ENCODE measurements around the gene MBTPS2.
"Not testable (repeated sequence)": the region's sequence is repeated elsewhere in the genome, so short reads cannot be mapped to it uniquely, and the experiment has no call there.

MBTPS2 gene

GRCh38 chrX:21839334-21840192, at the start of gene MBTPS2:
MBTPS2 (plus strand) TSS chrX:21839617; CDS start chrX:21839735, 118 bp downstream.
- DNase-seq (ENCODE audit: insufficient read length, low spot score) (peak; percentile 14), FAIRE-seq (peak; percentile 83)

GRCh38 chrX:21798677-21799219, 40.7 kb upstream of the MBTPS2 start:
- FAIRE-seq (no peak), DNase-seq (ENCODE audit: insufficient read length, low spot score) (no peak)

GRCh38 chrX:21799767-21800166, 39.6 kb upstream of the MBTPS2 start:
- DNase-seq (ENCODE audit: insufficient read length, low spot score): no peak
- FAIRE-seq: peak; percentile 84

DNA sequence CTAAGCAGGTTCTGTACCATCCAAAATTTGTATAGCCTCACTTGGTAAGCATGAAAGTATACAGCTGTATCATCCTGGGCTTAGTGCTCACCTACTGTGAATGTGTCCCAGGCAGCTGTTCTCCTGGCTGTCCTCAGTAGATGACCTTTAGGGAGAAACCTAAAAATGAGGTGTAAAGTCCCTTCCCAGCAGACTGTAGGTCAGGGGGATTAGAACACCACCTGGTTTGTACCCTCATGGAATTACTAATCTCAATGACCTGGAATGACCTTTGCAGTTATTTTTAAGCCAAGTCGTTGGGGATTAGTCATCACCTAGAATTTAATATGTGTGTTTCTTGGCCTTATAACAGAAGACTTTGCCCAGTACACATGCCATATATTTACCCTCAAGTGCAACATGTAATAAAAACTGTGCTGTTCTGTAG, 39.1 kb upstream of the MBTPS2 start:
- DNase-seq (ENCODE audit: insufficient read length, low spot score) (no peak), FAIRE-seq (no peak)

- DNase-seq (ENCODE audit: insufficient read length, low spot score) (no peak), FAIRE-seq (no peak)
Observed at GRCh38 chrX:21802054-21802670, 37.3 kb upstream of the MBTPS2 start.

DNA sequence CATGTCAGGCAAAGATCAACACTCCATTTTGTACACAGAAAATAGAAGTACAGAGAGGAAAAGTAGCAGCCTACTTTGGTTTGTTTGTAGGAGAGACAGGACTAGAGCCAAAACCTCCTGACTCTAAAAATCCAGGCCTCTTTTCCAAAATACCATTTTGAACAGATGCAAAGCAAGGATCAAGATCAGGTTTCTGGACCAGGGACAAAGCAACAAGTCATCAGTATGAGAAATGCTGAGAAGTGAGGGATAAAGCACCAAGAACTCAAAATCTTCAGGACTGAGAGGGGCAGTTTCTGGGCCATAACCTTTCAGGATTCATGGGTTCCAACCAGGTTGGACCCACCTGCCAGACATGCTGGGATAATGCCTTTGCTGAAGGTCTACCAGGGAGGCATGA, 36.6 kb upstream of the MBTPS2 start:
- DNase-seq (ENCODE audit: insufficient read length, low spot score): no peak
- FAIRE-seq: no peak

DNA sequence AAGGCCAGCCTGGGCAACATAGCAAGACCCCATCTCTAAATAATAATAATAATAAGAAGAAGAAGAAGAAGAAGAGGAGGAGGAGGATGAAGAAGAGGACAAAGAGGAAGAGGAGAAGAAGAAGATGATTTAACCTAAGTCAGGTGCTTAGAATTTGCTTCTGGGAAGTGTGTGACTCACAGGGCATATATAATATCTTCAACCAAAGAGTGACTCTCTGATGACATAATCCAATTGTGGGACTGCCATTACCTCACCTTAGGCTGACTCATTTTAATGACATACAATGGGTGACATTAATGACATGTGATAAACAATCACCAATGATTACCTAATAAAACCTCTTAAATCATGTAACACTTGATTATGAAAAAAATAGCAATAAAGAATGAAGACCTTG, 32.7 kb upstream of the MBTPS2 start:
- FAIRE-seq: no peak
- DNase-seq (ENCODE audit: insufficient read length, low spot score): no peak

DNA sequence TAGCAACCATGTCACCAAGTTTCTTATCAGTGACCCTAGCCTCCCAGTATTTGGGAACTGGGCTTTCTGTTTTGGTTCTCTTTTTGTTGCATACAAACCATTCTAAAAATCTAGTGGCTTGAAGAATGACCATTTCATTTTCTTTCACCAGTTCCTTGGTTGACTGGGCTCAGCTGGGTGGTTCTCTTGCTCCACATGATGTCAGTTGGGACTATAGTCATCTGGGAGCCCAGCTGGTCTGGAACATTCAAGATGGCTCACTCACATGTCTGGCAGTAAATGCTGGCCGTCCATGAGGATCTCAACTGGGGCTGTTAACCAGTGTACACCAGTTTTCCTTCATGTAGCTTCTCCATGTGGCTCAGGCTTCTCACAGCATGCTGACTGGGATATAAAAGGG, 27.6 kb upstream of the MBTPS2 start:
- FAIRE-seq: no peak
- DNase-seq (ENCODE audit: insufficient read length, low spot score): no peak

DNA sequence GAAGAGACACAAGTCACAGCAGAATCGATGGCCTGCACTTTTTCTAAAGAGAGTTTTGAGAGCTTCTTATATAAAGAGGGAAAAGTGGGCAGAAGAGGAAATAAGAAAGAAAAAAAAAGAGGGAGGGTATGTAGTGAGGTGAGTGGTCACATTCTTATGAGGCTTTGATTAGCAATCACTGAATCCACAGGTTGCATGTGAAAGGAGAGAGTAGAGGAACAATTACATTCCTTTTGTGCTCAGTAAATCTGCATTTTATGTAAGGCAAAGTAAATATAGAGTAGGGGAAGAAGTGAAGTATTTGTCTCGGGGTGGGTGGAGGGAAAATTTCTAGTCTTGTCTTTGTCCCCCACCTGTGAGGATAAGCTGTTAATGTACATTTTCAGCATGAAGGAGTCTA, 26.8 kb upstream of the MBTPS2 start:
- FAIRE-seq: no peak
- DNase-seq (ENCODE audit: insufficient read length, low spot score): no peak

DNA sequence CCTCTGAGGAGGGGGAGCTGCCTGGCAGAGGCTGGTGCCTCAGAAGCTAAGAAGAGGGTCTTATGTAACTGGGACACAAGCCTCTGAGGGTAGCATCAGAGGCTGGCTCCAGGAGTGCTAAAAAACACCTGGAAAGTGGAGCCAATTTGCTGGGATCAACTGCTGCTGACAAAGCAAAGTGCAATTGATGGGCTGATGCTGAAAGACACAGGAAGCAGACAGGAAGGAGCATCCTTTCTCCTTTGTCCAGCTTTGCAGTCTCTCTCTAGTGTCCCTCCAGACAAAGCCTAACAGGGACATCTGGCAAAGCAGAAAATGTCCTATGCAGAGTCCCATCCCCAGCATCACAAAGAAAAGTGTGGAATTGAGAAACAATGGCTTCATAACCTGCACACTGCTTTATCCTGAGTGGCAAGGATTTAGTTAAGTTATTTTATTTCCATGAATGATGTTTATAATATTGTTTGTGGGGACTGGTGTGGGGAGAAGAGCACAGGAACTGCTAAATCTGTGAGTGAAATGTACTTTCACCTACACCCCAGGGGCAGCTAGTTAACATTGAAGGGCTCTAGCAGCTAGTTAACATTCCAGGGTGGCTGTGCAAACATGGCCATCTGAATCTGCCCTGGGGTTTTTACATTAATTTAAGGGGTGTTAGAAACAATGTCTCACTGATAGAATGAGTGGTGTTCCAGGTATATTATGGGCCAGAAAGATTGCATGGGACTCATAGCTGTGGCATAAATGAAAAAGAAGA, 25.6 kb upstream of the MBTPS2 start:
- DNase-seq (ENCODE audit: insufficient read length, low spot score): no peak
- FAIRE-seq: no peak

- FAIRE-seq: no peak
Observed at GRCh38 chrX:21816136-21816535, 23.3 kb upstream of the MBTPS2 start.

DNA sequence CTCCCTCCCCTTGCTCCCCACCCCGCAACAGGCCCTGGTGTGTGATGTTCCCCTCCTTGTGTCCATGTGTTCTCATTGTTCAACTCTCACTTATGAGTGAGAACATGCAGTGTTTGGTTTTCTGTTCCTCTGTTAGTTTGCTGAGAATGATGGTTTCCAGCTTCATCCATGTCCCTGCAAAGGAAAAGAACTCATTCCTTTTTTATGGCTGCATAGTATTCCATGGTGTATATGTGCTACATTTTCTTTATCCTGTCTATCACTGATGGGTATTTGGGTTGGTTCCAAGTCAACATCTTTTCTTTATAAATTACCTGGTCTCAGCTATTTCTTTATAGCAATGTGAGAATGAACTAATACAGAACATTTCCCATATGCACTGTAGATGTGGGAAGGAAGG, 19.2 kb upstream of the MBTPS2 start:
- not testable (repeated sequence) for FAIRE-seq; DNase-seq (ENCODE audit: insufficient read length, low spot score)

More at GRCh38 chrX:21816136-21816535, 23.3 kb upstream of the MBTPS2 start:
- DNase-seq (ENCODE audit: insufficient read length, low spot score): no peak

DNA sequence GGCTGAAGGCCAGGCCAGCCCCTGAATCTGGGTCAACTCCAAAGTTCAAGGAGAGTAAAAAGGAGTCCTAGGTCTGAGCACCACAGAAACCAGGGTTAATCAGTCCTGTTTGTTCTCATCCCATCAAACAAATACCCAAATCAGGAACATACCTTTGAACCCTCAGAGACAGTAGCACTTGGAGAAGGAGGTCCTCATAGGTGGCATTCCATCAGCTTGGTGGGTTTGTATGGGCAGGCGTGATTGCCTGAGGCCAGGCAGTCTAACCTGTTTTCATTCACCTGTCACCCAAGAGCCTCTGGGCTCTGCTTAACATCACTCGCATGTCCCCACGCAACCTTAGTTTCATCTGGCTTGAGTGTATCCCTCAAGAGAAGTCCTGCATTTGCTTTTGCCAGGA, 17.5 kb upstream of the MBTPS2 start:
- FAIRE-seq: no peak

GRCh38 chrX:21831496-21831895, 7.9 kb upstream of the MBTPS2 start:
- no peak for FAIRE-seq

More for the DNA sequence above, 17.5 kb upstream of the MBTPS2 start:
- DNase-seq (ENCODE audit: insufficient read length, low spot score): no peak

DNA sequence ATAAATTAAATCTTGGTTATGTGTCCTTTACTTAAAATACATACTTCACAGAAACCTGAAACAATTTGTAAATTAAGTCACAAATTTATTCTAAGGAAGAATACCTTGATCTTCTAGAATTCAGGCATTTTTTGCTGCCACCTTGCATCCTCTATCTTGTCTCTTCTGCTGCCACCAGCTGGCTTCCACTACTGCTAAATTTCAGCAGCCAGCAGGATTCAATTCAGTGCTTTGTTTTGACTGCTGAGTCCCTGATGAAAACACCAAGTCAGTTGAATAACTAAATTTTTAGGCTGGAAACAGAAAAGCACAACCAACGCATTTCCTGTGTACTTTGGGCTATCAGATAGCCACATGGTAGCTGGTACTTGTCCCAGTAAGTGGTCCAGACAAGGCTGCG, 2.4 kb upstream of the MBTPS2 start:
- FAIRE-seq (no peak), DNase-seq (ENCODE audit: insufficient read length, low spot score) (no peak)

More at GRCh38 chrX:21831496-21831895, 7.9 kb upstream of the MBTPS2 start:
- no peak for DNase-seq (ENCODE audit: insufficient read length, low spot score)

DNA sequence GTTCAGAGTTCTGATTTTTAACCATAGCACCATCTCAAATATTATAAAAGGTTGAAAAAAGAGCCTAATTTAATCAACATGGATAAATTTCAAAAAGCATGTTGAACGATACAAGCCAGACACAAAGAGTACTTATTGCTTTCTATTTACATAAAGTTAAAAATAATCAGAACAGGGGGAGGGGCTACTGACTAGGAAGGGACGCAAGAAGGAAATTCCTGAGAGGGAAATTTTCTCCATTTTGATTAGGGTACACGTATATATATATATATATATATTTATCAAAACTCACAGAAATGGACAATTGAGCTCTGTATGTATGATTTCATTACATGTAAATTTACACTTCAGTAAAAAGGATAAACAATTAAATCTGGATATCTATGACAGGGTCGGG, 482 bp upstream of the MBTPS2 start:
- DNase-seq (ENCODE audit: insufficient read length, low spot score) (no peak), FAIRE-seq (peak; percentile 79)

DNA sequence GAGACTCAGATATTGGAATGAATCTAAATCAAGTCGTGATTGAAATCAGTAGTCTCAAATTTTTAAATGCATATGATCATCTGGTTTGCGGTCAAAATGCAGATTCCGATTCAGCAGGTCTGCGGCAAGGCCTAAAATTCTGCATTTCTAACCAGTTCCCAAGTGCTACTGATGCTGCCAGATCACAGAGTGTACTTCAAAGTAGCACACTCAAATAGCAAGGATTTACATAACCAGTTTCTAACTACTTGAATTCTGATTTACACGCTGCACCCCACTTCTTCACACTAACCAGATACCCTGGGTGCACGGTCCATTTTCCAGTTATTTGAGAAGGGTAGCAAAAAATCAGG, 752 bp downstream of the MBTPS2 start:
- DNase-seq (ENCODE audit: insufficient read length, low spot score) (no peak), FAIRE-seq (no peak)

- DNase-seq (ENCODE audit: insufficient read length, low spot score) (no peak), FAIRE-seq (no peak)
Observed at GRCh38 chrX:21843179-21843578, 3.8 kb downstream of the MBTPS2 start.

DNA sequence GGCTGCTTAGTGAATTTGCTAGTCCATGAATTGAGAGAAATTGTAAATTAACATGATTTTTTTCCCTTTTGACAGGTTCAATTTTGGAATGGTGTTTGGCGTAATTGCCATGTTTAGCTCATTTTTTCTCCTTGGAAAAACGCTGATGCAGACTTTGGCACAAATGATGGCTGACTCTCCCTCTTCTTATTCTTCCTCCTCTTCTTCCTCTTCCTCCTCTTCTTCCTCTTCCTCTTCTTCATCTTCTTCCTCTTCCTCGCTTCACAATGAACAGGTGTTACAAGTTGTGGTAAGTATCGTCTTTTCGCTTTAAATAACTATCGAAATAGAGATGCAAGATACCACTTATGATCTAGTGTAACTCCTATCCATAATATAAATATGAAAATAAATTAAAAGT, 5.7 kb downstream of the MBTPS2 start:
- FAIRE-seq: no peak
- DNase-seq (ENCODE audit: insufficient read length, low spot score): no peak

GRCh38 chrX:21847342-21847741, 7.9 kb downstream of the MBTPS2 start:
- FAIRE-seq: no peak
- DNase-seq (ENCODE audit: insufficient read length, low spot score): no peak

- FAIRE-seq (no peak), DNase-seq (ENCODE audit: insufficient read length, low spot score) (no peak)
Observed at GRCh38 chrX:21853578-21853977, 14.2 kb downstream of the MBTPS2 start.

Measured in GM19239 (cell line).